NCI-H82 treated with DMSO at 0.1 percent for 48 hours (cell line): Measurements from ENCODE around the gene SLC7A10.
"Not testable (repeated sequence)": the region's sequence is repeated elsewhere in the genome, so short reads cannot be mapped to it uniquely, and the experiment has no call there.

Source experiments
- DNase-seq: peaks from one replicate; lab custom pipeline; 2025; ENCODE audit not compliant: unreplicated experiment; lab: John Stamatoyannopoulos, UW

SLC7A10 gene

GRCh38 chr19:33239223-33239975, 13.7 kb upstream of the SLC7A10 start:
- DNase-seq, result no peak

- no peak for DNase-seq
Observed at GRCh38 chr19:33238481-33239149, 13.0 kb upstream of the SLC7A10 start.

- no peak for DNase-seq
Observed at GRCh38 chr19:33236696-33237390, 11.2 kb upstream of the SLC7A10 start.

DNA sequence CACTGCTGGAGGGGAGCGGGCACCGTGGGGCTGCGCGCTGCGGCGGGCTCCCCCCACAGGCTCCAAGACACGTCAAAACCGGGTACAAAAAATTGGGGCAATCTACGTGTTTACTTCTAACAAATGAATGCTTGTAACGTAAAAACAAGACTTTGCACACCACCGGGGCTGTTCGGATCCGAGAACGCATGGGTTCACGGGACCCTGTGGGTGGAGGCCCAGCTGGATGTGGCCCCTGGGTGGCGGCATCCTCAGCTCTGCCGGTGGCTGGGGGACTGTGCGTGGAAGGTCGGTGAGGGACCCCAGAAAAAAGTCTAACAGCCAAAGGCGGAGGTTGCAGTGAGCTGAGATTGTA, 10.3 kb upstream of the SLC7A10 start:
- DNase-seq, result no peak

DNA sequence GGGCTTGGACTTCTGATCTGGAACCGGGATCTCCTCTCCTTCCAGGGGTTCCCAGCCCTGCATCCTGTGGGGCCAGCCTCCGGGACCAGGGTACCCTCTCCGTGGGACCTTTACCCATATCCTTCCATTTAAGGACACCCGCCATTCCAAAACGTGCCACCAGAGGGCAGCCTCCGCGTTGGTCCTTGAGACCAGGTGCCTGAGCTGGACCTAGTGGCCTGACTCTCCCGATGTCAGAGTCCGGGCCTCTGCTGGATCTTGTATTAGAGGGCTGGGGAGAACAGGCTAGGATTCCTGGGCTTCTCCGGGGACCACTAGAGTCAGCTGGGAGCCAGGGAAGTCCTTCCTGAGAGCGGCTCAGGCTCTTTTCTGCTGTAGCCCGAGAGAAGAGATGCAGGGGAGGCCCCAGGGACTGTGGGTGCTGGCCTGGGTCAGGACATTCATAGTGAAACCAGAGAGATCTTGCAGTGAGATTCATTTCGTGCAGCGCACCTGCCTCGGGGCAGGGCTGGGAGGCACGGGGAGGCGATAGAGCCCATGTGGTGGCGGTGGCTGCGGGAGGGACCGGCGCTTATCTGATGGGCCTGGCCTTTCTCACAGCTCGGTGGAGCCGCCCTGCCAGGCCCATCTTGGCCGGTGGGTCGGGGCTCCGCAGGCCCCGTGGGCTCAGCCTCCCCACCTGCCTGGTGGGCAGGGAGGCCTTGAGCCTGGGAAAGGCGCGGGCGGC, 9.8 kb upstream of the SLC7A10 start:
- no peak for DNase-seq

- DNase-seq, result no peak
Observed at GRCh38 chr19:33234736-33235135, 9.1 kb upstream of the SLC7A10 start.

GRCh38 chr19:33234092-33234491, 8.4 kb upstream of the SLC7A10 start:
- no peak for DNase-seq

DNA sequence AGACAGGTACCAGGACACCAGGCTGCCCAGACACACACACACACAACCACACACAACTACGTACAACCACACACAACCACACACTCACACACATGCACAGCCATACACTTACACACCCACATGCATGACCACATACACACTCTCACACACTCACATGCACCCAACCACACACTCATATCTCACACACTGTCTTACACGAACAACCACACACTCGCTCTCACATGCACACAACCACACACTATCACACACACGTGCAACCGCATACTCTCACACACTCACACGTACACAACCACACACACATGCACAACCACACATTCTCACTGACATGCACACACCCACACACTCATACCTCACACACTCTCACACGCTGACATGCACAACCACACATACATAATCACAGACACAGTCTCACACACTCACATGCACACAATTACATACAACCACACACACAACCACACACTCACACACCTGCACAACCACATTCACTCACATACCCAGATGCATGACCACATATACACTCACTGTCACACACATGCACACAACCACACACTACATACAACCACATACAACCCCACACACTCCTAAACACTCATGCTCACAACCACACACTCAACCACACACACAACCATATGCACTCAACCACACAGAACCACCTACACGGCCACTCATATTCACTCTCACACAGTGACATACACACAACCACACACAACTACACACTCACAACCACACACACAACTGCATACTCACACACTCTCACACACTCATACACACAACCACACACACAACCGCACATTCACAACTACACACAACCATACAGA, 7.6 kb upstream of the SLC7A10 start:
- no peak for DNase-seq

DNA sequence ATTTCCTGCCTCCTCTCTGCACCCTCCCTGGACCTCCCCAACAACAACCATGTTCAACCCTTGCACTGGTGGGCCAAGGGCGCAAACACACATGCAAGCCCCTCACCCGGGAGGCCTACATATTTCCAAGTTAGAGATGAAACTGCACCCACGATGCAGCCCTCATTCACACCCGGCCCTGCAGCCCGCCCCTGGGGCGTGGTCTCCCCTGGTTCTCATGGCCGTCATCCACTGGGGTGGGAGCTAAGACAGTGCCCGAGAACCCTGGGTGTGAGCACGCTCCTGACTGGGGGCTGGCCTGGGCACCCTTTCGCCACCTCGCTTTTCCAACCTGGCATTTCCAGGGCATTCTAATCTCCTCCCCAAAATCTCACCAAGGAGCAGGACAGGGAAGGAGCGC, 7.0 kb upstream of the SLC7A10 start:
- no peak for DNase-seq

DNA sequence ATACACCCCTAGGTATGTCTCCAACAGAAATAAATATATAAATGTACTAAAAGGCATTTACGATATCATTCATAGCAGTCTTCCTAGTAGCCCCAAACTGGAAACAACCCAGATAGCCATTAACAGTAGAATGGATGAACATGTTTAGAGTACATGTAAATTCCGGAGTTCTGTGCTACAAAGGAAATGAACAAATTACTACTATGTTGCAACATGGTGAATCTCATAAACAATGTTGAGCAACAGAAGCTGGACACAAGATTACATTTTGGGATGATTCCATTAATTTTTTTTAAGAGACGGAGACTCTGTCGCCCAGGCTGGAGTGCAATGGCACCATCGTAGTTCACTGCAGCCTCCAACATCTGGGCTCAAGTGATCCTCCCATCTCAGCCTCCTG, 5.9 kb upstream of the SLC7A10 start:
- no peak for DNase-seq

DNA sequence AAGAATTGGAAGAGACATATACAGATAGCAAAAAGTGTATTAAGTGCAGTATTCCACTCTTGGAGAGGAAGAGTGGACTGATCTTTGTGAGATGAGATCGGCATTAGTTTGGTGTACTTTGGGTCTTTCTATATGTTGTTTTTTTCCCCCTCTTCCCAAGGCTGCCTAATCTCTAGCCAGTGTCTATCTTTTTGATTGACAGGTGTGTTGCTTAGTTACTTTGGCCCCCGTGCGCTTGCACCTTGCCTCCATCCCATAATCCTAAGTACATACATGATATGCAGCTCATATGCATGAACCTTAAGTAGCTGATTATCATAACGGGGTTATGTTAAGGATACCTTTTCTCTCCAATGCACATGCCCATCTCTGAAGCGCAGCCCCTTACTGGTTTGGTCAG, 4.3 kb upstream of the SLC7A10 start:
- DNase-seq, result no peak

DNA sequence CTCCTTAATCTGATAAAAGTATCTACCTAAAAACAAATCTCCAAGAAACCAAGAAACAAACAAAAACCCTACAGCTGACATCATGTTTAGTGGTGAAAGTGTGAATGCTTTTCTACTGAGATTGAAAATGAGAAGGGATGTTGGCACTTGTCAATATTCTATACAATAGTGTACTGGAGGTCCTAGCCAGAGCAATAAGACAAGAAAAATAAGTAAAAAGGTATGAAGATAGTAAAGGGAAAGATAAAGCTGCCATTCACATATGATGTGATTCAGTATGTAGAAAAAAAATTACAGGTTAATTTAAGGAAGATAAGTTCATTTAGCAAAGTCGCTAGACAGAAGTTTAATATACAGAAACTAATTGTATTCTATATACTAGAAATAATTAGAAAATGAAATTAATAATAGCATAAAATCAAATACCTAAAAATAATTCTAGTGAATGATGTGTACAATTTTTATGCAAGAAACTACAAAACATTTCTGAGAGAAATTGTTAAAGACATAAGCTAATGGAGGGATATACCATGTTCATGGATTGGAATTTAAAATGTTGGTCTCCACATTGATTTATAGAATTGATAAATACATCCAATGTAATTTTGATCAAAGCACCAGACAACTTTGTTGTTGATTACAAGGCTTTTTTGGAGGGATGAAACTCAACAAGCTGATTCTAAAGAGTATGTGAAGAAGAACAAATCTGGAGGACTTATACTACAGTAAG, 2.4 kb upstream of the SLC7A10 start:
- no peak for DNase-seq

DNA sequence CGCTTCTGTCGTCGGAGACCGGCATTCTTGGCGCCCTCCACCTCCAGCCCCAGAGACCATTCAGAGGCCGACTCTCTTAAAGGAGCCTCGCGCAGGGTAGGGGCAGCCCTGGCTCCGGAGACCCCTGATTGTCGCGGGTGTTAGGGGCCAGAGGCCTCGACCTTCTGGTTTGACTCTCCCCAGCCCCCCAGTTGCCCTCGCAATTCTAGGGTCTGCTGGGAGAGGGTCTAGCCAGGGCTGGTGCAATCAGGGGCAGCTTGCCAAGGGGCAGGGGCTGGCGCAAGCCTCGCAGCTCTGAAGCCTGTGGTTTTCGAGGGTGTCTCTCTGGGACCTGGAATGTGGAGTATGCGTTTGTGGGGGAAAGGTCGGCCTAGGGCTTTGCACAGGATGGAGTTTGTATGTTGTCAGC, 1.6 kb upstream of the SLC7A10 start:
- DNase-seq, result no peak

DNA sequence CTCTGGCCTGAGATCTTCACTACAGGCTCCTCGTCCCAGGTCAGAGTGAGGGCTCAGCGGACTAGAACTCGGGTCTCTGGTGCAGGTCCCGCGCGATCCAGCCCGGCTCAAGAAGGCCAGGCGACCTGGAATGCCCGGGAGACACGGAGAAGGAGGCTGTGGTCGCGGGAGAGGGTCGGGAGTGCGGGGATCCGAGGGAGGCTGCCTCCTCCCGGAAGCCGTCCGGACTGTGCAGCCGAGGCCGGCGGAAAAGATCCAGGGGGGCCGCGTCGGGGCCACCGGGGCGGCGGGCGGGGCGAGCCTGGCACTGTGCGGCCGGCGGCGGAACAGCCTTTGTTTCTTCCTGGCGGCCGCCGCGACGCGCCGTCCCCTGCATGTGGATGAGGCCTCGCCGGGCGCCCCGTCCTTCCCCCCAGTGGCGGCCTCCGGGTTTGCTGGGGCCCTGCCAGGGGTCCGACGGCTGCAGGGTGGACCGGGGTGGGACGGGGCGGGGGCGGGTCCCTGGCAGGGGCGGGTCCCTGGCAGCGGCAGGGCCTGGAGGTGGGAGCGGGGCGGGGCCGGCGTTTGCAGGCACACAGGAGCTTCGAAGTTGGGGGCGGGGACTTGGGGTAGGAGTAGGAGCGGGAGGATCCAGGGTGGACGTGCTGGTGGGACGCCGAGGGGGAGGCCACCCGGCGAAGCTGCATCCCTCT, 1.0 kb upstream of the SLC7A10 start:
- DNase-seq, result no peak

DNA sequence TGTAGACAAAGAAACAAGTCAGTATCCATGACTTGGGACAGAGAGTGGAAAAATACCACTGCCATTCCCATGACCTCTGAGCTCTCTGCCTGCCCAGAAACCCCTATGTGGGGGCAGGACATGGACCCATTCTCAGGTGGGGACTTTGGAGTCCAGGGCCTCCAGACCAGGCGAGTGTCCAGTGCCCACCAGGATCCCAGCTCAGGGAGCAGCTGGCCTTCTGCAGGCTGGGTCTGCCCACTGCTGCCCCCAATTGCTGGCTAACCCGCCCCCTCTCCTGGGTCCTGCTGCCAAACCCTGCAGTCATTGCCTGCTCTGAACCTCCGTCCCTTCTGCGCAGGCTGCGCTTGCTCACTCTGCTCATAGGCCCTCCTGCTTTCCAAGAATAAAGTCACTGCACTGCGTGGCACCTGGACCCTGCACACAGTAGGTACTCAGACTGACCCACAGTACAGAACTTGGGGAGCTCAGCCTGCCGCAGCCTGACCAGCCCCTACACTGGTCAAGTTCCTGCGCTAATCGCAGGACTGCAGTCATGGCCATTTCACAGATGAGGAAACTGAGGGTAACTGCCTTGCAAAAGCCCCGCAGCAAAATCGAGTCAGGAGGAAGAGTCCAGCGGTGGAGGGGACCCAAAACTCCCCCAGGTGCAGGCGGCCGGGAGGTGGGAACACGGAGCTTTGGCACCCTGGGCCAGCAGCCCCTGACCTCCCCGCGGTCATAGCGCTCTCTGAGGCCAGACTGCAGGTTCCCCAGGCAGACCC, 774 bp downstream of the SLC7A10 start:
- no peak for DNase-seq

DNA sequence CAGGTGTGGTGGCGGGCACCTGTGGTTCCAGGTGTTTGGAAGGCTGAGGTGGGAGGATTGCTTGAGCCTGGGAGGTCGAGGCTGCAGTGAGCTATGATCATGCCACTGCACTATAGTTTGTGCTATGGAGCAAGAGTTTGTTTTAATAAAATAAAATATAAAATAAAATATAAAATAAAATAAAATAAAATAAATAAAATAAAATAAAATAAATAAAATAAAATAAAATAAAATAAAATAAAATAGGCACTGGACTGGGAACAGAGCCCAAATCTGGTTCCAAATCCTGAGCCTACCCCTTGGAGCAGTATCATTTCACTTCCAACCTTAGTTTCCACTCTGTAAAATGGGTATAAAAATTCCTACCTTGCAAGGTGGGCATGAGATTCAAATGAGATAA, 3.4 kb downstream of the SLC7A10 start:
- DNase-seq, result not testable (repeated sequence)

- DNase-seq, result no peak
Observed at GRCh38 chr19:33221638-33222037, 4.0 kb downstream of the SLC7A10 start.

DNA sequence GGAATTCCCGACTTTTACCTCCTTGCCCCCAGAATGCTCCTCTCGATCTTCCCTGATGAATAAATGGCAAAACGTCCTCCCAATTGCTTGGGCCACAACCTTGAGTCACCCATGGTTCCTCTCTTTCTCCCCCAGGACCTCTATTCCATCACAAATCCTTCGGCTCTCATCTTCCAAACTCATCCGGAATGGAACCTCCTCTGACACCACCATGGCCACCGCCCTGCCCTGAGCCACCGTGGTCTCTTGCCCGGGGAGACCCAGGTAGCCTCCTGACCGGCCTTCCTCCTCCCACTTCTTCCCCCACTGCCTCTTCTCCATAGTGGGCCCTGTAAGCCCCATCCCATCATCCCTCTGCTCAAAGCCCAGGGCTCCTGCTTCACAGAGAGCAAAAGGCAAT, 4.9 kb downstream of the SLC7A10 start:
- DNase-seq, result no peak

DNA sequence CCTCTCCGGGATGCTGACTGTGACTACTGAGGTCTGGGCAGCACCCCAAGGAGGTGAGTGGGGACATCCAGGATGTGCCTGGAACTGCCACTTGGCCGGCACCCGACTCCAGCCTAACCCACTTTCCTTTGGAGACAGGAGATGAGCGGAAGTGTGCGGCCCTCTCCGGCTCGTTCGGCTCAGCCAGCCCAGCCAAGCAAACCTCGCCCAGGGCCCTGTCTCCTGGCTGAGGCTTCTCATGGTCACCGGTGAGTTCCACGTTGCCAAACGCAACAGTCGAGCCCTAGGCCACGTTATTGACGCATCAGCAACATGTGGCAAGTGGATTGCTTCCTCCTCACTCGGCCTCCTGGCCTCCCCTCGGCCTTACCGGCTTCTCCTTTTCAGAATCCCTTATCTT, 5.5 kb downstream of the SLC7A10 start:
- DNase-seq, result no peak
